Keratinocyte (primary cell): ENCODE results near the gene FRYL.

Source experiments
- EZH2 ChIP-seq: IDR thresholded peaks from one replicate; pipeline ENCODE4 v1.6.1; 2012; ENCODE audit warnings: inconsistent platforms, mild to moderate bottlenecking, low read length, moderate library complexity
- TF ChIP-seq, protein P1 (sequence below), 3 experiments: IDR thresholded peaks in 1 of 3; conservative IDR thresholded peaks in 1 of 3; optimal IDR thresholded peaks in 1 of 3; 2 replicates in 2 of 3; 3 replicates in 1 of 3; pipeline versions ENCODE3 to v1.5.1; 2011; ENCODE audit warnings: low read length in 3 of 3, mild to moderate bottlenecking in 3 of 3, moderate library complexity in 2 of 3, control low read depth in 1 of 3, inconsistent platforms in 1 of 3; ENCODE audit not compliant: insufficient read depth in 2 of 3; ENCODE audit errors: extremely low read depth in 1 of 3

DNA sequence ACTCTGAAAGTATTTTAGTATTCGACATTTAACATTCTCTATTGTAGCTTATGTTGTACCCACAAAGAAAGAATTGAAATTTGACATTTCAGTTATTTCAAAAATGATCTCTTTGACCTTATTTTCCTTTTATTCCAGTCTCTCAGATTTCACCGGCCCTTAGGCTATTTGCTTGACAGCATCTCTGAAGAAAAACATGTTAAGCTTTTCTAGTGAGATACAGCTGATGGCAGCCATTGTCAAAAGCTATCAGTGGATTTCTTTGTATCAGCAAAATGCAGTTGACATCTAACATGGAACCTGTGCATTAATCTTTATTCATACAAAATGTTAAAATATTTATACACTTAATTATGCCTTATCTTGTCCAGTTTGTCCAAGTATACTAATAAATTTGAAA, 273.4 kb downstream of the FRYL start:
- TF ChIP-seq, protein P1, sequence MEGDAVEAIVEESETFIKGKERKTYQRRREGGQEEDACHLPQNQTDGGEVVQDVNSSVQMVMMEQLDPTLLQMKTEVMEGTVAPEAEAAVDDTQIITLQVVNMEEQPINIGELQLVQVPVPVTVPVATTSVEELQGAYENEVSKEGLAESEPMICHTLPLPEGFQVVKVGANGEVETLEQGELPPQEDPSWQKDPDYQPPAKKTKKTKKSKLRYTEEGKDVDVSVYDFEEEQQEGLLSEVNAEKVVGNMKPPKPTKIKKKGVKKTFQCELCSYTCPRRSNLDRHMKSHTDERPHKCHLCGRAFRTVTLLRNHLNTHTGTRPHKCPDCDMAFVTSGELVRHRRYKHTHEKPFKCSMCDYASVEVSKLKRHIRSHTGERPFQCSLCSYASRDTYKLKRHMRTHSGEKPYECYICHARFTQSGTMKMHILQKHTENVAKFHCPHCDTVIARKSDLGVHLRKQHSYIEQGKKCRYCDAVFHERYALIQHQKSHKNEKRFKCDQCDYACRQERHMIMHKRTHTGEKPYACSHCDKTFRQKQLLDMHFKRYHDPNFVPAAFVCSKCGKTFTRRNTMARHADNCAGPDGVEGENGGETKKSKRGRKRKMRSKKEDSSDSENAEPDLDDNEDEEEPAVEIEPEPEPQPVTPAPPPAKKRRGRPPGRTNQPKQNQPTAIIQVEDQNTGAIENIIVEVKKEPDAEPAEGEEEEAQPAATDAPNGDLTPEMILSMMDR (optimal IDR thresholded peaks at IDR 0.05 in 1 of 3, IDR thresholded peaks at IDR 0.05 in 1 of 3, conservative IDR thresholded peaks at IDR 0.05 in 1 of 3; ENCODE audit: extremely low read depth in 1 of 3, insufficient read depth in 2 of 3, low read length in 3 of 3) = no peak
- no peak for TF ChIP-seq EZH2
